PC-3 (cell line): ENCODE results near the gene EXOC6B. TPM values are rescaled to one million over a fixed set of nuclear protein-coding genes. Genes with fewer than 3 reads are reported as not detected.

ENCODE experiments used
- ATAC-seq: fragments of 200-7000 bp; cut with Tn5 transposase; 2 replicates; pipeline ENCODE4 v1.9.1; 2020; ENCODE audit warnings: mild to moderate bottlenecking, moderate library complexity
- BruUV-seq: library from RNA; stranded (reverse); fragments of 400-500 nt; replicated peaks from 2 replicates; lab custom pipeline; 2021; lab: Mats Ljungman, UMichigan
- CTCF ChIA-PET: fragments of 300-600 bp; sonication (Branson Sonifier 250); formaldehyde crosslinking; loops from one replicate; lab custom pipeline; 2022; ENCODE audit warnings: antibody characterized with exemption; lab: Charles Lee
- POLR2A ChIA-PET: fragments of 300-600 bp; sonication (Branson Sonifier 250); formaldehyde crosslinking; loops from one replicate; lab custom pipeline; 2022; ENCODE audit warnings: antibody characterized with exemption; ENCODE audit not compliant: unreplicated experiment; lab: Charles Lee
- DNase-seq: peaks from one replicate; pipeline ENCODE4 v3.0.0-alpha.2; 2015
- H2AFZ ChIP-seq: fragments of 300-600 bp; sonication (generic); 2 replicates; pipeline ENCODE4 v1.6.0; 2016; ENCODE audit warnings: antibody characterized with exemption, low read length
- H3F3A ChIP-seq: fragments of 300-600 bp; sonication (generic); one replicate; pipeline ENCODE4 v1.6.0; 2017; ENCODE audit warnings: antibody characterized with exemption, low read length, control low read depth, mild to moderate bottlenecking; ENCODE audit not compliant: unreplicated experiment
- H3K27ac ChIP-seq: fragments of 300-600 bp; sonication (generic); 2 replicates; pipeline ENCODE4 v1.5.1; 2016; ENCODE audit warnings: mild to moderate bottlenecking, low read length
- H3K27me3 ChIP-seq: fragments of 300-600 bp; sonication (generic); 2 replicates; pipeline ENCODE4 v1.6.1; 2016; ENCODE audit warnings: low read length, mixed read lengths
- H3K36me3 ChIP-seq: fragments of 300-600 bp; sonication (generic); 2 replicates; pipeline ENCODE4 v1.6.1; 2016; ENCODE audit warnings: low read depth, mixed run types, low read length, mixed read lengths
- H3K4me1 ChIP-seq: fragments of 300-600 bp; sonication (generic); 2 replicates; pipeline ENCODE4 v1.5.1; 2016; ENCODE audit warnings: low read length; ENCODE audit not compliant: insufficient read depth
- H3K4me2 ChIP-seq: fragments of 300-600 bp; sonication (generic); 2 replicates; pipeline ENCODE4 v1.6.0; 2016; ENCODE audit warnings: low read length
- H3K4me3 ChIP-seq: fragments of 300-600 bp; sonication (generic); 2 replicates; pipeline ENCODE4 v1.5.1; 2016; ENCODE audit warnings: mild to moderate bottlenecking, low read length, mixed read lengths
- H3K79me2 ChIP-seq: fragments of 300-600 bp; sonication (generic); 2 replicates; pipeline ENCODE4 v1.6.1; 2017; ENCODE audit warnings: low read length, mixed read lengths
- H3K9ac ChIP-seq: fragments of 300-600 bp; sonication (generic); 2 replicates; pipeline ENCODE4 v1.6.0; 2016; ENCODE audit warnings: mild to moderate bottlenecking, low read length
- H3K9me2 ChIP-seq: fragments of 300-600 bp; sonication (generic); replicated peaks from 2 replicates; pipeline ENCODE4 v1.6.1; 2016; ENCODE audit warnings: mixed run types, low read length, mixed read lengths
- H3K9me3 ChIP-seq: fragments of 300-600 bp; sonication (generic); 2 replicates; pipeline ENCODE4 v1.6.1; 2016; ENCODE audit warnings: low read length, mixed read lengths
- H4K20me1 ChIP-seq: fragments of 300-600 bp; sonication (generic); 2 replicates; pipeline ENCODE4 v1.6.1; 2016; ENCODE audit warnings: low read length, mixed read lengths
- EZH2 ChIP-seq: fragments of 300-600 bp; sonication (generic); IDR thresholded peaks from one replicate; pipeline ENCODE4 v1.6.1; 2017; ENCODE audit warnings: antibody characterized with exemption, mild to moderate bottlenecking, low read length; ENCODE audit not compliant: unreplicated experiment
- EZH2phosphoT487 ChIP-seq: fragments of 300-600 bp; sonication (generic); IDR thresholded peaks from 2 replicates; pipeline ENCODE4 v1.6.1; 2018; ENCODE audit warnings: mild to moderate bottlenecking, antibody characterized with exemption, low read length, borderline replicate concordance
- intact Hi-C: fragments of 100-400 bp; cut with micrococcal nuclease; formaldehyde crosslinking; loops from 2 replicates; pipeline ENCODE4 v1.9.0; 2023
- total RNA-seq: library from RNA; depleted of rRNA; stranded (reverse); fragments of >200 nt; gene quantifications from 2 replicates; pipeline ENCODE4 v1.2.3, GENCODE V29; 2014
- TF ChIP-seq, protein P1 (sequence below): fragments of 300-600 bp; sonication (generic); conservative IDR thresholded peaks from 2 replicates; pipeline ENCODE4 v1.5.1; 2017; ENCODE audit warnings: antibody characterized with exemption, low read depth, mild to moderate bottlenecking, low read length

The EXOC6B gene
- total RNA-seq, 1 experiment from 2014 or later, result 13.9 TPM

DNA sequence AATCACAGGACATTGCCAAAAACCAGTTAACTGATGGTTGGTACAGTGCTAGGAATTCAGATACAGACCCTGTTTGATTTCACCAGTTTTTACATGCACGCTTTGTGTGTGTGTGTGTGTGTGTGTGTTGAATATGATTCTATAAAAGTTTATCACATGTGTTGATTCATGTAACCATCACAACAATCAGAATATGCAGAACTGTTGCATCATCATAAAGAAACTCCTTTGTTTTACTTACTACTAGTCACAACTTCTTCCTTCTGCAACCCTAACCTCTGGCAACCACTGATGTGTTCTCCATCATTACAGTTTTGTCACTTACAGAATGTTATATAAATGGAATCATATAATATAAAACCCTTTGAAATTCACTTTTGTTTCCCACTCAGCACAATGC lies 533.4 kb downstream of the EXOC6B start:
- no peak for TF ChIP-seq EZH2
- TF ChIP-seq EZH2phosphoT487, result no peak
- TF ChIP-seq, protein P1, sequence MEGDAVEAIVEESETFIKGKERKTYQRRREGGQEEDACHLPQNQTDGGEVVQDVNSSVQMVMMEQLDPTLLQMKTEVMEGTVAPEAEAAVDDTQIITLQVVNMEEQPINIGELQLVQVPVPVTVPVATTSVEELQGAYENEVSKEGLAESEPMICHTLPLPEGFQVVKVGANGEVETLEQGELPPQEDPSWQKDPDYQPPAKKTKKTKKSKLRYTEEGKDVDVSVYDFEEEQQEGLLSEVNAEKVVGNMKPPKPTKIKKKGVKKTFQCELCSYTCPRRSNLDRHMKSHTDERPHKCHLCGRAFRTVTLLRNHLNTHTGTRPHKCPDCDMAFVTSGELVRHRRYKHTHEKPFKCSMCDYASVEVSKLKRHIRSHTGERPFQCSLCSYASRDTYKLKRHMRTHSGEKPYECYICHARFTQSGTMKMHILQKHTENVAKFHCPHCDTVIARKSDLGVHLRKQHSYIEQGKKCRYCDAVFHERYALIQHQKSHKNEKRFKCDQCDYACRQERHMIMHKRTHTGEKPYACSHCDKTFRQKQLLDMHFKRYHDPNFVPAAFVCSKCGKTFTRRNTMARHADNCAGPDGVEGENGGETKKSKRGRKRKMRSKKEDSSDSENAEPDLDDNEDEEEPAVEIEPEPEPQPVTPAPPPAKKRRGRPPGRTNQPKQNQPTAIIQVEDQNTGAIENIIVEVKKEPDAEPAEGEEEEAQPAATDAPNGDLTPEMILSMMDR, result no peak
- no peaks in the 10 kb centered on the region for H3K79me2 ChIP-seq
- DNase-seq, result no peak
- H3F3A ChIP-seq, result no peaks in the 10 kb centered on the region
- no peaks in the 10 kb centered on the region for H4K20me1 ChIP-seq
- POLR2A ChIA-PET, result interaction anchor here (0.6 kb wide), 1 partner anchor 255 kb away, joined by 3 read pairs; no protein-coding TSS in a partner anchor
- H3K27me3 ChIP-seq, result no peaks in the 10 kb centered on the region
- ATAC-seq, result no peak
- no peak overlapping the region for H3K4me3 ChIP-seq
- H3K4me2 ChIP-seq, result no peak overlapping the region
- no peaks in the 10 kb centered on the region for H3K9me3 ChIP-seq
- no peaks in the 10 kb centered on the region for H3K9me2 ChIP-seq
- H3K27ac ChIP-seq, result no peak overlapping the region
- peaks cover 30% of the 10 kb centered on the region for H3K4me1 ChIP-seq
- H2AFZ ChIP-seq, result no peak overlapping the region
- BruUV-seq, result no TSS peak
- CTCF ChIA-PET, result no interaction called here
- intact Hi-C loops, result loop anchor here (5.0 kb wide), 1 partner anchor 55 kb away; no protein-coding TSS in a partner anchor
- H3K9ac ChIP-seq, result no peak overlapping the region
- H3K36me3 ChIP-seq, result no peaks in the 10 kb centered on the region

DNA sequence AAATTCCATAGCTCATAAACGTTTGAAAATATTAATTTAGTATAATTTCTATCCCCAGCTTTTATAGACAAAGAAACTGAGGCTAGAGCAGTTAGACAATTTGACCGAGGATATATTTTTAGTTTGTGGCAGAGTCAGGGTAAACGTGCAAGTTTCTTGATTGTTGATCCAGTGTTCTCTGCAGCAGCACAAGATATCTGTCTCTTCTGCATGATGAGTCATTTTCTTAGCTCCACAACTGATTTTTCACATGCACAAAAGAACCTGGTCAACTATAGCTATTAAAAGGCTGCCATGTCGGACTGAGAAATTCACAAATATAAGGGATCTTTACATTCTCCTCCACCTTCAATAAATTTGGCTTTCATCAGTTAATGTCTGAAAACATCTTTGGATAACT lies 534.8 kb downstream of the EXOC6B start:
- BruUV-seq, result no TSS peak
- H3K79me2 ChIP-seq, result no peaks in the 10 kb centered on the region
- DNase-seq, result peak; percentile 15
- ChIA-PET POLR2A (interaction anchor here (0.5 kb wide), 1 partner anchor 54 kb away, joined by 5 read pairs; no protein-coding TSS in a partner anchor), CTCF (no interaction called here)
- H3K9me2 ChIP-seq, result no peaks in the 10 kb centered on the region
- H3K4me1 ChIP-seq, result peaks cover 30% of the 10 kb centered on the region
- no peak overlapping the region for H2AFZ ChIP-seq
- H3K4me3 ChIP-seq, result no peak overlapping the region
- intact Hi-C loops, result loop anchor here (5.0 kb wide), 1 partner anchor 54 kb away; no protein-coding TSS in a partner anchor
- H3K36me3 ChIP-seq, result no peaks in the 10 kb centered on the region
- TF ChIP-seq EZH2 (no peak), EZH2phosphoT487 (no peak)
- TF ChIP-seq, protein P1, result no peak
- no peak for ATAC-seq
- H3K9ac ChIP-seq, result no peak overlapping the region
- no peaks in the 10 kb centered on the region for H4K20me1 ChIP-seq
- H3K27me3 ChIP-seq, result no peaks in the 10 kb centered on the region
- H3F3A ChIP-seq, result no peaks in the 10 kb centered on the region
- no peak overlapping the region for H3K4me2 ChIP-seq
- H3K9me3 ChIP-seq, result no peaks in the 10 kb centered on the region
- H3K27ac ChIP-seq, result no peak overlapping the region

DNA sequence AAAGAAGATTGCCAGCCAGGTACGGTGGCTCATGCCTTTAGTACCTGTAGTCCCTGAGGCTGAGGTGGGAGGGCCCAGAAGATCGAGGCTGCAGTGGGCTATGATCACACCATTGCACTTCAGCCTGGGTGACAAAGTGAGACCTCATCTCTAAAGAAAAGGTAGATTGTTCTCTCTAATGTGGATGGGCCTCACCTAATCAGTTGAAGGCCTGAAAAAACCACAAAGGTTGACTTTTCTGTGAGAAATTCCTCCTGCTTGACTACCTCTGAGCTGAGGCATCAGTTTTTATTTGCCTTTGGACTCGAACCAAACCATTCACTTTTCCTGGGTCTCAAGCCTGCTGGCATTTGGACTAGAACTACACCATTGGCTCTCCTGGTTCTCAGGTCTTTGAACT lies 536.1 kb downstream of the EXOC6B start:
- Histone ChIP-seq H3K27ac (peak overlapping the region; percentile 63), H3K9ac (no peak overlapping the region), H3K4me3 (no peak overlapping the region), H3F3A (no peaks in the 10 kb centered on the region), H3K9me2 (no peaks in the 10 kb centered on the region), H3K79me2 (no peaks in the 10 kb centered on the region), H3K4me2 (peak overlapping the region; percentile 11; the same call in 1 of the 2 replicates), H3K36me3 (no peaks in the 10 kb centered on the region), H2AFZ (no peak overlapping the region), H4K20me1 (no peaks in the 10 kb centered on the region), H3K4me1 (peaks cover 30% of the 10 kb centered on the region), H3K9me3 (no peaks in the 10 kb centered on the region), H3K27me3 (no peaks in the 10 kb centered on the region)
- DNase-seq, result peak; percentile 78
- intact Hi-C loops, result loop anchor here (5.0 kb wide), 1 partner anchor 52 kb away; no protein-coding TSS in a partner anchor
- TF ChIP-seq, protein P1, result no peak
- TF ChIP-seq EZH2phosphoT487, result no peak
- ATAC-seq, result no peak
- ChIA-PET CTCF (no interaction called here), POLR2A (no interaction called here)
- no TSS peak for BruUV-seq
